Measurements from ENCODE around the gene ZBTB40.

Gene ZBTB40

GRCh38 chr1:22406722-22407495, 44.7 kb upstream of the ZBTB40 start:
- Histone ChIP-seq H3K27me3 (ENCODE audit: low read depth, low read length) (peaks cover 18% of the 10 kb centered on the region), H3K27ac (ENCODE audit: low read length) (no peak overlapping the region), H3K4me1 (ENCODE audit: low read length) (no peaks in the 10 kb centered on the region), H3K4me2 (ENCODE audit: low read length) (no peak overlapping the region), H3K9ac (ENCODE audit: low read length) (no peak overlapping the region), H3K36me3 (replicated peaks; ENCODE audit: low read depth, low read length) (no peaks in the 10 kb centered on the region), H3K4me3 (ENCODE audit: low read length) (no peak overlapping the region), H4K20me1 (ENCODE audit: insufficient read depth, low read length) (no peaks in the 10 kb centered on the region), H3K9me3 (ENCODE audit: insufficient read depth, low read length) (no peaks in the 10 kb centered on the region), H3K79me2 (ENCODE audit: low read length) (no peaks in the 10 kb centered on the region), H2AFZ (ENCODE audit: low read depth, low read length) (no peak overlapping the region)
- no peak for TF ChIP-seq EZH2phosphoT487 (IDR thresholded peaks at IDR 0.05; ENCODE audit: low read depth)
- TF ChIP-seq, protein P1, sequence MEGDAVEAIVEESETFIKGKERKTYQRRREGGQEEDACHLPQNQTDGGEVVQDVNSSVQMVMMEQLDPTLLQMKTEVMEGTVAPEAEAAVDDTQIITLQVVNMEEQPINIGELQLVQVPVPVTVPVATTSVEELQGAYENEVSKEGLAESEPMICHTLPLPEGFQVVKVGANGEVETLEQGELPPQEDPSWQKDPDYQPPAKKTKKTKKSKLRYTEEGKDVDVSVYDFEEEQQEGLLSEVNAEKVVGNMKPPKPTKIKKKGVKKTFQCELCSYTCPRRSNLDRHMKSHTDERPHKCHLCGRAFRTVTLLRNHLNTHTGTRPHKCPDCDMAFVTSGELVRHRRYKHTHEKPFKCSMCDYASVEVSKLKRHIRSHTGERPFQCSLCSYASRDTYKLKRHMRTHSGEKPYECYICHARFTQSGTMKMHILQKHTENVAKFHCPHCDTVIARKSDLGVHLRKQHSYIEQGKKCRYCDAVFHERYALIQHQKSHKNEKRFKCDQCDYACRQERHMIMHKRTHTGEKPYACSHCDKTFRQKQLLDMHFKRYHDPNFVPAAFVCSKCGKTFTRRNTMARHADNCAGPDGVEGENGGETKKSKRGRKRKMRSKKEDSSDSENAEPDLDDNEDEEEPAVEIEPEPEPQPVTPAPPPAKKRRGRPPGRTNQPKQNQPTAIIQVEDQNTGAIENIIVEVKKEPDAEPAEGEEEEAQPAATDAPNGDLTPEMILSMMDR (IDR thresholded peaks at IDR 0.05; ENCODE audit: low read depth, low read length): no peak

- TF ChIP-seq EZH2phosphoT487 (IDR thresholded peaks at IDR 0.05; ENCODE audit: low read depth): no peak
- TF ChIP-seq, protein P1 (IDR thresholded peaks at IDR 0.05; ENCODE audit: low read depth, low read length): no peak
- peaks cover 13% of the 10 kb centered on the region for H3K27me3 ChIP-seq (ENCODE audit: low read depth, low read length)
- H3K9ac ChIP-seq (ENCODE audit: low read length): no peak overlapping the region
Measured at GRCh38 chr1:22408230-22408629, 43.4 kb upstream of the ZBTB40 start.

DNA sequence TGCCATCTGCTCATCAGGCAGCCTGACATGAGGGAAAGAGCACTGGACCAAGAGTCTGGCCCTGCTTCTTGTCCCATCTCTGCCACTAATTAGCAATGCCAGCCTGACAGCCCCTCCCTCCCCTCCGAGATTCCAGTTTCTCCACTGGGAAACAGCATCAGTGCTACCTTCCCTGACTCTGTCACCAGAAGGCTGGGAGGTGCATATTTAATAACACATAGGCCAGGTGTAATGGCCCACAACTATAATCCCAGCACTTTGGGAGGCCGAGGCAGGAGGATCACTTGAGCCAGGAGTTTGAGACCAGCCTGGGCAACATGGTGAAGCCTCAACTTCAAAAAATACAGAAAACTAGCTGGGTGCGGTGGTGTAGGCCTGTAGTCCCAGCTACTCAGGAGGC, 41.2 kb upstream of the ZBTB40 start:
- H3K36me3 ChIP-seq (replicated peaks; ENCODE audit: low read depth, low read length): no peaks in the 10 kb centered on the region
- H3K79me2 ChIP-seq (ENCODE audit: low read length): no peaks in the 10 kb centered on the region

More at GRCh38 chr1:22408230-22408629, 43.4 kb upstream of the ZBTB40 start:
- H2AFZ ChIP-seq (ENCODE audit: low read depth, low read length): no peak overlapping the region
- no peaks in the 10 kb centered on the region for H3K9me3 ChIP-seq (ENCODE audit: insufficient read depth, low read length)
- H3K79me2 ChIP-seq (ENCODE audit: low read length): no peaks in the 10 kb centered on the region
- no peak overlapping the region for H3K4me3 ChIP-seq (ENCODE audit: low read length)
- H3K4me1 ChIP-seq (ENCODE audit: low read length): no peaks in the 10 kb centered on the region
- no peaks in the 10 kb centered on the region for H3K36me3 ChIP-seq (replicated peaks; ENCODE audit: low read depth, low read length)
- H4K20me1 ChIP-seq (ENCODE audit: insufficient read depth, low read length): no peaks in the 10 kb centered on the region
- H3K4me2 ChIP-seq (ENCODE audit: low read length): no peak overlapping the region
- no peak overlapping the region for H3K27ac ChIP-seq (ENCODE audit: low read length)

DNA sequence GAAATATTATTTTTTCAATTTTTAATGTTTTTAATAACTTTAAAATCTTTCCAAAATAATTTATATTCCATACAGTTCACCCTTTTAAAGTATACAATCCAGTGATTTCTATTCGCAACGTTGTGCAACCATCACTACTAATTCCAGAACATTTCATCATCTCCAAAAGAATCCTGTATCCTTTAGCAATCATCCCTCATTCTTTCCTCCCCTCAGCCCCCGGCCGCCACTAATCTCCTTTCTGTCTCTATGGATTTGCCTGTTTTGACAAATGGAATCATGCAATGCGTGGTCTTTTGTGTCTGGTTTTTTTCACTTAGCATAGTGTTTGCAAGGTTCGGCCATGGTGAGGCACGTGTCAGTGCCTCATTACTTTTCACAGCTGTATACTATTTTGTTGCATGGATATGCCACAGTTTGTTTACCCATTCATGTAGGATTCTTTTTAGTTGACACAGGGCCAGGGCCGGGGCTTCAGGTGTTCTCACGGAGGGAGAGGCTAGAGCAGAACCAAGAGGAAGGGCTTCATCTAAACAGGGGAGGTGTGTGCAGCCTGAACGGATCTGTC, 40.6 kb upstream of the ZBTB40 start:
- no peaks in the 10 kb centered on the region for H3K27me3 ChIP-seq (ENCODE audit: low read depth, low read length)
- no peaks in the 10 kb centered on the region for H3K79me2 ChIP-seq (ENCODE audit: low read length)
- no peak overlapping the region for H3K27ac ChIP-seq (ENCODE audit: low read length)
- no peak overlapping the region for H3K4me3 ChIP-seq (ENCODE audit: low read length)
- H3K9ac ChIP-seq (ENCODE audit: low read length): no peak overlapping the region
- no peaks in the 10 kb centered on the region for H4K20me1 ChIP-seq (ENCODE audit: insufficient read depth, low read length)
- no peak overlapping the region for H3K4me2 ChIP-seq (ENCODE audit: low read length)
- no peak overlapping the region for H2AFZ ChIP-seq (ENCODE audit: low read depth, low read length)
- H3K36me3 ChIP-seq (replicated peaks; ENCODE audit: low read depth, low read length): no peaks in the 10 kb centered on the region
- no peaks in the 10 kb centered on the region for H3K9me3 ChIP-seq (ENCODE audit: insufficient read depth, low read length)
- no peaks in the 10 kb centered on the region for H3K4me1 ChIP-seq (ENCODE audit: low read length)
- no peak for TF ChIP-seq EZH2phosphoT487 (IDR thresholded peaks at IDR 0.05; ENCODE audit: low read depth)

More for the DNA sequence above, 41.2 kb upstream of the ZBTB40 start:
- Histone ChIP-seq H3K4me3 (ENCODE audit: low read length) (no peak overlapping the region), H3K27me3 (ENCODE audit: low read depth, low read length) (no peaks in the 10 kb centered on the region), H3K4me1 (ENCODE audit: low read length) (no peaks in the 10 kb centered on the region), H2AFZ (ENCODE audit: low read depth, low read length) (no peak overlapping the region), H3K9ac (ENCODE audit: low read length) (no peak overlapping the region), H3K4me2 (ENCODE audit: low read length) (no peak overlapping the region), H3K9me3 (ENCODE audit: insufficient read depth, low read length) (no peaks in the 10 kb centered on the region), H3K27ac (ENCODE audit: low read length) (no peak overlapping the region), H4K20me1 (ENCODE audit: insufficient read depth, low read length) (no peaks in the 10 kb centered on the region)
- no peak for TF ChIP-seq EZH2phosphoT487 (IDR thresholded peaks at IDR 0.05; ENCODE audit: low read depth)
- TF ChIP-seq, protein P1 (IDR thresholded peaks at IDR 0.05; ENCODE audit: low read depth, low read length): no peak

Data from OCI-LY3 (cell line).